Activated naive CD8-positive, alpha-beta T cell treated with anti-CD3 and anti-CD28 coated beads for 36 hours (primary cell): Measurements from ENCODE around the gene FBXO38. TPM values are rescaled to one million over a fixed set of nuclear protein-coding genes. Genes with fewer than 3 reads are reported as not detected.
A peak's percentile ranks its signal among the peaks of the same experiment; 100 is the strongest.
"Not testable (repeated sequence)": the region's sequence is repeated elsewhere in the genome, so short reads cannot be mapped to it uniquely, and the experiment has no call there.

Experiments used
- DNase-seq: peaks from one replicate; pipeline ENCODE4 v3.0.0; 2021
- H3K27ac Mint-ChIP-seq: one replicate; pipeline ENCODE4 v1.8.0; 2022; ENCODE audit warnings: mild to moderate bottlenecking, moderate library complexity, mixed read lengths
- H3K27me3 Mint-ChIP-seq: one replicate; pipeline ENCODE4 v1.8.0; 2022; ENCODE audit warnings: mild to moderate bottlenecking, mixed read lengths
- H3K36me3 Mint-ChIP-seq: one replicate; pipeline ENCODE4 v1.8.0; 2021; ENCODE audit warnings: mild to moderate bottlenecking, mixed read lengths
- H3K4me1 Mint-ChIP-seq: one replicate; pipeline ENCODE4 v1.8.0; 2021; ENCODE audit warnings: mixed read lengths
- H3K4me3 Mint-ChIP-seq: one replicate; pipeline ENCODE4 v1.8.0; 2022; ENCODE audit warnings: mild to moderate bottlenecking, moderate library complexity, mixed read lengths
- H3K9me3 Mint-ChIP-seq: one replicate; pipeline ENCODE4 v1.8.0; 2022; ENCODE audit warnings: mixed read lengths
- total RNA-seq, 2 experiments: library from RNA; stranded (reverse); gene quantifications; one replicate each; pipeline ENCODE4 v1.2.3, GENCODE V29; 2021

FBXO38 gene
- total RNA-seq, 2 experiments from 2014 or later: 35.9 to 38.8 TPM

DNA sequence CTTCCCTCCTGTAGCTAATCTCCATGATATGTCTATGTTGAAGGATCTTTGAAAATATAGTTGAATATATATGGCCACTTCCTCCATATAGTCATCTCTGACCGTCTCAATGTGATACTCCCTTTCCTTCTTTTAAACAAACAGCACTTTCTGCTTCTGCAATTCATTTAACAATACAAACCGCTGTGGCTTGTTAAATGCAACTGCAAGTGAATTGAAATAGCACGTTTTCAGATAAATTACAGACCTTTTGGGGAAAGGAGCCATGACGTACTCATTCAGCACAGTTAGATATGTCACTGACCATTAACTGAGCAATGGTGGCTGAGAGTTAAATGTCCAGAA lies 82.5 kb downstream of the FBXO38 start:
- Mint-ChIP-seq H3K4me3 (no peak overlapping the region), H3K36me3 (no peaks in the 10 kb centered on the region), H3K4me1 (no peaks in the 10 kb centered on the region), H3K27ac (no peak overlapping the region), H3K9me3 (no peaks in the 10 kb centered on the region), H3K27me3 (peaks cover 16% of the 10 kb centered on the region)
- DNase-seq: no peak

DNA sequence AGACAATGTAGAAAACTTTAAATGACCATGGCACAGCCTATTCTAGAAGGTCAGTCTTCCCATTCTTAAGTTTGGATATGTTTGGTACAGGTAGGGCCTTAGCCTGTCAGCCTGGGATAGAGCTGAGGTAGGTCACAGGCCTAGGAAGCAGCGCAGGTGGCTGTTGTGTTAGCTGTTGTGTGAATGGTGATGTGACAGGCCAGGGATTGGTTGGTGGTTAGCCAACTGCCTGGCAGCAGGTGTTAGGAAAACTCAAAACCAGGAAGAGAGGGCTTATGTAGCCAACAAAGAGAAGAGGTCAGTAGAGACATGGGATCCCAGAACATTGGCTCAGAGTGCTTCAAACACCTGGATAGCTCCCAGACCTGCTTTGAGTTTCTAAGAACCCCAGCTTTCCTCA lies 84.2 kb downstream of the FBXO38 start:
- no peaks in the 10 kb centered on the region for H3K36me3 Mint-ChIP-seq
- no peak overlapping the region for H3K27ac Mint-ChIP-seq
- DNase-seq: no peak
- peaks cover 5% of the 10 kb centered on the region for H3K27me3 Mint-ChIP-seq
- H3K4me3 Mint-ChIP-seq: no peak overlapping the region
- H3K9me3 Mint-ChIP-seq: no peaks in the 10 kb centered on the region
- H3K4me1 Mint-ChIP-seq: no peaks in the 10 kb centered on the region

DNA sequence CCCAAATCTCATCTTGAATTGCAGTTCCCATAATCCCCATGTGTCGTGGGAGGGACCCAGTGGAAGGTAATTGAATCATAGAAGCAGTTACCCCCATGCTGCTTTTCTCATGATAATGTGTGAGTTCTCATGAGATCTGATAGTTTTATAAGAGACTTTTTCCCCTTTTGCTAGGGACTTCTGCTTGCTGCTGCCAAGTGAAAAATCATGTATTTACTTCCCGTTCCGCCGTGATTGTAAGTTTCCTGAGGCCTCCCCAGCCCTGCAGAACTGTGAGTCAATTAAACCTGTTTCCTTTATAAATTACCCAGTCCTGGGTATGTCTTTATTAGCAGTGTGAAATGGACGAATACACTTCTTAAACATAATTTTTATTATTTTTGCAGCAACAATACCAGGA lies 85.0 kb downstream of the FBXO38 start:
- not testable (repeated sequence) for H3K27me3 Mint-ChIP-seq, H3K36me3 Mint-ChIP-seq, H3K4me1 Mint-ChIP-seq, H3K4me3 Mint-ChIP-seq, H3K27ac Mint-ChIP-seq, H3K9me3 Mint-ChIP-seq, DNase-seq

DNA sequence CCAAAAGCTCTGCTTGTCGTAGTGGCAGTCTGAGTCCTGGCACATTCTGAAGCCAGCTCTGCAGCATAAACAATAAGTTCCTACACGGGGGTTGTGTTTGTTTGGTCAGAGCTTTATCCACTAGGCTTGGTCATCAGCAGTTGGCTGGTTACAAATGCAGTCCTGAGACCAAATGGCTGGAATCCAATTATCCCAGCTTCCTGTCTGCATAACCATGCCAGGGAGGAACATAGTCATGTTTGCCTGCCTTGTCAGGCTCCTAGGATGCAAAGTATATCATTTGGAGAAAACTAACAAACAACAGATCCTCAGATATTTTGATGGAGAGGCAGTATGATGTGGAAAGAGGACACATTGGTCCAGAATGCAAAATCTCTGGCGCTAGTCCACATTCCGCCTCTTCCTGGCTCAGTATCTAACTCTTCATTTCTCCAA lies 85.8 kb downstream of the FBXO38 start:
- H3K9me3 Mint-ChIP-seq: no peaks in the 10 kb centered on the region
- H3K36me3 Mint-ChIP-seq: no peaks in the 10 kb centered on the region
- DNase-seq: no peak
- H3K27ac Mint-ChIP-seq: no peak overlapping the region
- no peak overlapping the region for H3K4me3 Mint-ChIP-seq
- no peaks in the 10 kb centered on the region for H3K4me1 Mint-ChIP-seq
- H3K27me3 Mint-ChIP-seq: peaks cover 5% of the 10 kb centered on the region

DNA sequence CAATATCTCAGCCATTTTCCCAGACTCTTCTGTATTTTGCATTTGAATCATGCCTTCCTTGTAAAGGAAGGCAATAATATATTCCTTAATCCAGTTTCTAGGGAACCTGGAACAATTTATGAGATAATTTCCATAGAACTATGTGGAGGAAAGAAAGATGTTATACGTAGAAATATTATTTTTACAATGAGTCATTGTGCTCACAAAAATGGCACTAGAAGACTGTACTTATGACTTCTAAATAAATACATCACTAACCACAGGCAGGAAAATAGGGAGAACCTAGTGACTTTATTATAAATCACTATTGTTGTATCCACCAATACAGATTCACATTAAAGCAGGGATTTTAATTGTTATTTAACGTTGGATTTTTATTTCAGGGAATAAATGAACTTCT lies 87.6 kb downstream of the FBXO38 start:
- Mint-ChIP-seq H3K9me3 (no peaks in the 10 kb centered on the region), H3K4me3 (no peak overlapping the region), H3K4me1 (no peaks in the 10 kb centered on the region), H3K27me3 (no peaks in the 10 kb centered on the region), H3K27ac (no peak overlapping the region), H3K36me3 (no peaks in the 10 kb centered on the region)
- DNase-seq: no peak

DNA sequence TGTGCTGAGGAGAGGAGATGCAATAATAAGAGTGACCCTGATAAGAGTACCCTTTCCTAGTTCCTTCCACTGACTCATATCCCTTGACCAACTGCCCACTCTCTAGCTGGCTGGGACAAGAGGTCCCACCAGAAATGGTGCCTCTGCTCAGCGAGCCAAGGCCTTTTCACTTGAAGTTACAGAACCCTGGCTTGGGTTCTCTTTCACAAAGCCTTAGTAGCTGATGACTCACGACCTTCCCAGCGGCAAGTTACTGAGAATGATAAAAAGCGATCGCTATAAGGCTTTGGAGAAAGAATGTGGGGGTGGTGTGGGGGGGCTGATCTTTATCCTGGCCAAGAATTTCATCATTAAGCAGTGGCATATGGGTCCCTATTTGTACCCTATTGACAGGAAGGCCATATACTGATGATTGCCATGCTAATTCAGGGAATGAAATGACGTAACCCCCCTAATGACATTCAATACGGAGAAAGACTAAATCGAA lies 90.3 kb downstream of the FBXO38 start:
- DNase-seq: no peak
- H3K27me3 Mint-ChIP-seq: peaks cover 4% of the 10 kb centered on the region
- no peaks in the 10 kb centered on the region for H3K36me3 Mint-ChIP-seq
- no peak overlapping the region for H3K4me3 Mint-ChIP-seq
- no peak overlapping the region for H3K27ac Mint-ChIP-seq
- no peaks in the 10 kb centered on the region for H3K4me1 Mint-ChIP-seq
- H3K9me3 Mint-ChIP-seq: no peaks in the 10 kb centered on the region

DNA sequence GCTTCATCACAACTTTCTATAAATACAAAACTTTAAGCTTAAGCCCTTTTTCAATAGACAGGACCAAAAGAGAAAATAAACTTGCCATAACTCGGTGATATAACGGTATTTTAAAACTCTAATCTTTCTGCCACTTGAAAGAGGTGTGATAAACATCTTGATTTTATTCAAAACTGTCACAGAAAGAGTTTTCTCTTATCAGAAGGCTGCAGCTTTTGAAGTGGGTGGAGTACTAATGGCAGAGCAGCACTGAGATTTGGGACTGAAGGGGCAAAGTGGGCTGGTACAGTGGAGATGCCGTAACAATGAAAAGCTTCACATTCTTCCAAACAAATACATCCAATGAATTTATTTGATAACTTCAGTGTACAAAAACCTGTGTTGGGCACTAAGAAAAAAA lies 92.5 kb downstream of the FBXO38 start:
- peaks cover 4% of the 10 kb centered on the region for H3K27me3 Mint-ChIP-seq
- DNase-seq: no peak
- H3K27ac Mint-ChIP-seq: no peak overlapping the region
- H3K36me3 Mint-ChIP-seq: no peaks in the 10 kb centered on the region
- H3K4me3 Mint-ChIP-seq: no peak overlapping the region
- no peaks in the 10 kb centered on the region for H3K4me1 Mint-ChIP-seq
- H3K9me3 Mint-ChIP-seq: no peaks in the 10 kb centered on the region

DNA sequence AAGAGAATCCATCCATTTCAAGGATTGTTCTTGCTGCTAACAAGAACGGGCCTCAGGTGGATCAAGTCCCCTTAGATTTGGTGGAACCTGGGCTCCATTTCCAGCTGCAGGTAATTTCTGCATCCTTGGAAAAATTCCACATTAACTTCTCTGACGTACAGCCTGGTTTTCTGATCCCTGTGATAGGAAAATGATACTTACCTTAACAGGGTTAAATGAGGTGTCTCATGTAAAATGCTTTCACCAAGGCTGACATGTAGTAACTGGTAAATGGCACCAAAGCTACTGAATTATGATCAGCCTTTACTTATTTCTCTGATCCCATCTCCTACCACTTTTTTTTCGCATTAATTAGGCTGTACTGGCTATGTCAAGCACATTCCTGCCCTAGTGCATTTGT lies 93.7 kb downstream of the FBXO38 start:
- DNase-seq: no peak
- no peaks in the 10 kb centered on the region for H3K9me3 Mint-ChIP-seq
- no peak overlapping the region for H3K27ac Mint-ChIP-seq
- H3K4me3 Mint-ChIP-seq: no peak overlapping the region
- no peaks in the 10 kb centered on the region for H3K36me3 Mint-ChIP-seq
- peaks cover 9% of the 10 kb centered on the region for H3K27me3 Mint-ChIP-seq
- no peaks in the 10 kb centered on the region for H3K4me1 Mint-ChIP-seq

DNA sequence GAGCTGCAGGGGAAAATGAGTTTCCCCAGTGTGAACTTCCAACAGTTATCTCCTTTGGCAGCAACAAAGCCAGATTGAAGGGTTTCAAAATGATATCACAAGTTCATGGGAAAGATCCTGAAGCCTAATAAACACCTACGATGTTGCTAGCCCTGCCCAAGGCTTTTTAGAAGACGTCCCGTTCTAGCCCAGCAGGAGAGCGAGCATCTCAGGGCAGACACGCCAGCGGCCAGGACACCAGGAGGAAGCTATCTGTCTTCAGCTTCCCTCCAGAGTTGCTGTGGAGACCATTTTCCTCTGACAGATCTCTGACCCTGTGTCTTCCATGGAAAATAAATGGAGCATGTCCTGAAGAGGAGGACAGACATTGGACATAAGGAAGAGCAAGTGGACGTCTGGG lies 98.4 kb downstream of the FBXO38 start:
- no peak for DNase-seq
- Mint-ChIP-seq H3K36me3 (no peaks in the 10 kb centered on the region), H3K27ac (no peak overlapping the region), H3K27me3 (peaks cover 37% of the 10 kb centered on the region), H3K9me3 (no peaks in the 10 kb centered on the region), H3K4me3 (no peak overlapping the region), H3K4me1 (peaks cover 2% of the 10 kb centered on the region)

DNA sequence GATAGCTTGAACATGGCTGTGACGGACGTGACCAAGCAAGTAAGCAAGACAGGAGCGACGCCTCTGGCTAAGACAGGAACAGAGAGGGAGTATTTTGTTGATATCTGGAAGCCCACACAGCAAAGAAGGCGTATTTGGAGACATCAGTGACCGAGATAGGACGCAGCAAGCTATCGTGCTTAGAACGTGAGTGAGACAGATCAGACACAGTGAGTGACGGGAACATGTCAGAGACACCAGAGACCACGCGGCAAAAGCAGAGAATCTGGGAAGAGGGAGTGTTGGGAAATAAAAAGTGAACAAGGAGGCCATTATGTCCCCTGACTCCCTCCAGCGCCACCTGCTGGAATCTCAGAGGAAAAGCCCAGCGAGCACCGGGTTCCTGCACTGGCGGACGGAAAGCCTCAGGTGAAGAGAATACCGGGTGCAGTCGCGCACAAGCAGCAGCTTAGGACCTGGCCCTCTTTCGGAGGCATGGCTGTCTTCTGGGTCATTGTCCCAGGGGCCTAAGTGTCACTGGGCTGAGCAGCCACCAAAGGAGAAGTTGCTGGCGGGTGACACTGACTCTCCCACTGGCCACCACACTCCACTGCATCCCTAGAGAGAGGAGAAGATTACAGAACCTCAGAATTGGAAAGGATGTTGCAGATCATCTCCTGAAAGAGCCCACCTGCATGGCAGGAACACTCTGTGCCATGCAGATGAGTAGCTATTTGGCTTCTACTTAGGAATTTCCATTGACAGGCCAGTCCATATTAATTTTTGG lies 99.1 kb downstream of the FBXO38 start:
- H3K9me3 Mint-ChIP-seq: no peaks in the 10 kb centered on the region
- no peaks in the 10 kb centered on the region for H3K36me3 Mint-ChIP-seq
- H3K4me3 Mint-ChIP-seq: peak overlapping the region; percentile 47

DNA sequence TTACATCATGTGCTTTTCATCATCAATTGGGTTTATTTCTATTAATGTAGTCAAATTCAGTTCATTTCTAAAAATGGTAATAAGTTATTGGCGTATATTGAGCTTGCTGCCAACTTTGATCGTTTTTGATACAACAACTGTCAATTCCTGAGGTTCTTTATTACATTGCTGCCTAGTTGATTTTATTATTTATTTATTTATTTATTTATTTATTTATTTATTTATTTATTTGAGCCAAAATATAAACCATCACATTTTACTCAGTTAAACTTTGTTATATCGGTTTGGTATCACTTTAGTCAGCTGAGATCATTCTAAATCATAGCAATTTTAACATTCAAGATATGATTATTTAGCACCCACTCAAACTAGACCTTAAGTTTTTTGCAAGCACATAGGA lies 100.0 kb downstream of the FBXO38 start:
- no peak overlapping the region for H3K27ac Mint-ChIP-seq
- no peaks in the 10 kb centered on the region for H3K36me3 Mint-ChIP-seq
- peaks cover 44% of the 10 kb centered on the region for H3K27me3 Mint-ChIP-seq
- H3K9me3 Mint-ChIP-seq: no peaks in the 10 kb centered on the region
- no peak overlapping the region for H3K4me3 Mint-ChIP-seq
- DNase-seq: no peak
- peaks cover 2% of the 10 kb centered on the region for H3K4me1 Mint-ChIP-seq

More for the DNA sequence above, 99.1 kb downstream of the FBXO38 start:
- H3K27ac Mint-ChIP-seq: no peak overlapping the region
- peaks cover 2% of the 10 kb centered on the region for H3K4me1 Mint-ChIP-seq
- DNase-seq: peak; percentile 59
- H3K27me3 Mint-ChIP-seq: peaks cover 42% of the 10 kb centered on the region

DNA sequence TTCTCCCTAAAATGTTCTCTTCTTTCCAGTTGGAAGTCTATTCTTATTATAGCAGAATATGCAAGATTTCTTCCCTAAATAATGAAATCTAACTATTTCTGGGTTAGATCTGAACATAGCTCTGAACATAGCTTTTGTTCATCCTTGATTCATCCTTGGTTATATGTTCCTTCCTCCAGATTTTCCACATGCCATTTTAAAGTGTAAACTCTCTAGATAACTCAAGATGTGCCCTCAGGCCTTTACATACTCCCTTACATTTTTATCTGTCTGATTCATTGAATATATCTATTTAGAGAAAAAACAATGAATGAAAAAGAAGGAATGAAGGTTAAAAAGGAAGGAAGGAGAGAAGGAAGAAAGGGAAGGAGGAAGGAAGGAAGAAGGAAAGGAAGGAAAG lies 100.9 kb downstream of the FBXO38 start:
- Mint-ChIP-seq H3K9me3 (no peaks in the 10 kb centered on the region), H3K27ac (no peak overlapping the region)
- no peak for DNase-seq

DNA sequence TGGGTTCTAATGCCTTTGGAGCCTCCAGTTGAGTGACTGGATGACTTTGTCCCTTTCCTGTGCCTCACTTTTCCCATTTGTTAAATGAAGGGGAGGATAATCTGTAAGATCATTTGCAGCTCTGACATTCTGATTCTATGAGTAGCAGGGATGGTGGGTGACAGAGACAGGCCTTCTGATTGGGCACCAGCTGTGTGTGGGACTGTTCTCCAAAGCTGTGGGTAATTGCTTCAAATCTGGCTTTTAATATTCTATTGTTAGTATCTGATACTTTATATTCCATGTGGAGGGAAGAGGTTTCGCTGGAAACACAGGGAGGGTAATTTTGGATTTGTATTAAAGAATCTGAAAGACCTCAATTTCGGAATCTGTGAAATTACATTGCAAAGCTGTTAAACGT lies 102.7 kb downstream of the FBXO38 start:
- Mint-ChIP-seq H3K27ac (no peak overlapping the region), H3K27me3 (peaks cover 55% of the 10 kb centered on the region), H3K4me1 (peaks cover 2% of the 10 kb centered on the region), H3K9me3 (no peaks in the 10 kb centered on the region), H3K36me3 (no peaks in the 10 kb centered on the region), H3K4me3 (no peak overlapping the region)
- DNase-seq: no peak

More for the DNA sequence above, 100.9 kb downstream of the FBXO38 start:
- Mint-ChIP-seq H3K27me3 (peaks cover 49% of the 10 kb centered on the region), H3K4me3 (no peak overlapping the region), H3K4me1 (peaks cover 2% of the 10 kb centered on the region), H3K36me3 (no peaks in the 10 kb centered on the region)

DNA sequence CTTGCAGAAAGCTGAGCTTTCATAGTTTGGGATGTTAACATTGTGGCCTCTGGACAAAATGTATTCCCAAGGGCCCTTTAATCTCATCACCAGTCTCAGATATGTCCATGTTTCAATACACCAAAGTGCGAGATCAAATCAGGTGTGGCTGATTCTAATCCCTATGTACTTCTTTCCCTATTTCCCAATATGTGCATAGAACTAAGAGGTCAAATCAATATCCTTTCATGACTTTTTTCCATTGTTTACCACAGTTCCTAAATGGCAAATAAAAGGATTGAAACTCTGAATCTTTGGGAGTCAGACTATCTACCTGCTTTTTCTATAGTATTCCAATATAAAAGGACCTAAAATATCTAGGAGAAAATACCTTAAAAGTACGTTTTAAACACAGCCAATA lies 105.0 kb downstream of the FBXO38 start:
- Mint-ChIP-seq H3K36me3 (no peaks in the 10 kb centered on the region), H3K4me1 (no peaks in the 10 kb centered on the region), H3K4me3 (no peak overlapping the region), H3K27me3 (peaks cover 45% of the 10 kb centered on the region), H3K27ac (no peak overlapping the region), H3K9me3 (no peaks in the 10 kb centered on the region)
- no peak for DNase-seq

DNA sequence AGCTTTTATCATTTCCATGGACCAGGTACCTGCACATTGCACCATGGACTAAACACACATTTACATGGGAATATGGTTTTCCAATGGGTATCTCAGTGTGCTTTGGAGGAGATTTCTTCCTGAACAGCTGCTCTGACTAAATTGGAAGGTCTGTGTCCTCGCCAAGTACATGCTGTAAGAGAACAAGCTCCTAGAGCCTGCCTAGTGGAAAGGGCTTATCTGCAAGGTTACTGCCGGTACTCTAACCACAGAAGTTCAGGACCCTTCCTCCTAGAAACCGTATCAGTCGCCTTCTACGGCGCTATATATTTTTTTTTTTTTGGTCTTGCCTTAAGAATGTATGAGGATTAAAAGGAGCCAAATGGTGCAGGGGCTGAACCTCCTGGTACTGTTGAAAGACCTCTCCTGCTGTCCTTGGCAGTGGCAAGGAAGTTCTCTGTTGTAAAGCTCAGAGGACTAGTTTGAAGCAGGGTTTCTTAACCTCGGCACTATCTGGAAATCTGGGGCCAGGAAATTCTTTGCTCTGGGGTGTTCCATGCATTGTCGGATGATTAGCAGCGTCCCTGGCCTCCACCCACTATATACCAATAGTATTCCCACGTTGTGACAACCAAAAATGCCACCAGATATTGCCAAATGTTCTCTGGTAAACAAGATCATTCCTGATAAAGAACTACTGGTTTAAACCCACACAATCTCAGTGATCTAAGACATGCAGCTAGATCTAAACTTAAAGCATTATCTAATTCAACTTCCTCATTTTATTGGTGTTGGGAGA lies 107.4 kb downstream of the FBXO38 start:
- DNase-seq: no peak
- H3K27me3 Mint-ChIP-seq: peaks cover 37% of the 10 kb centered on the region
- H3K9me3 Mint-ChIP-seq: no peaks in the 10 kb centered on the region

DNA sequence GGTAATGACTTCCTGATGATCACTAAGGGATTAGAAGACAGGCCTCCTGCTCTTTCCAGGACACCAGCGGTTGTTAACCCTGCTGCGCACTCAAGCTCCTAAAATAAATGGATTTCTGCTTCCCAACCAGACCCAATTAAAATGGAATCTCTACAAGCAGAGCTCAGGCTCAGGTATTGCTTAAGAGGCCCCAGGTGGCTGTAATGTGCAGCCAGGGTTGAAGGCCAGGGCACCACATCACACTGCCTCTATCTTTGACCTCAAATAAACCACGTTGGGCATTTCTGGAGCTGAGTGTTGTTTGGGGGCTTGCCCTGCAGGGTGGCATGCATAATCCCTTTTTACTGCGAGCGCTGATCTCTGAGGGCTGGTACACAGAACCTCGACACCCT lies 108.0 kb downstream of the FBXO38 start:
- DNase-seq: no peak
- Mint-ChIP-seq H3K9me3 (no peaks in the 10 kb centered on the region), H3K4me3 (no peak overlapping the region), H3K36me3 (no peaks in the 10 kb centered on the region), H3K4me1 (no peaks in the 10 kb centered on the region), H3K27ac (no peak overlapping the region), H3K27me3 (peaks cover 31% of the 10 kb centered on the region)

More for the DNA sequence above, 107.4 kb downstream of the FBXO38 start:
- Mint-ChIP-seq H3K36me3 (no peaks in the 10 kb centered on the region), H3K4me1 (no peaks in the 10 kb centered on the region), H3K4me3 (no peak overlapping the region), H3K27ac (no peak overlapping the region)
